ENCODE data around the gene RNASET2. TPM values are rescaled to one million over a fixed set of nuclear protein-coding genes. Genes with fewer than 3 reads are reported as not detected.

RNASET2 gene, protein sequence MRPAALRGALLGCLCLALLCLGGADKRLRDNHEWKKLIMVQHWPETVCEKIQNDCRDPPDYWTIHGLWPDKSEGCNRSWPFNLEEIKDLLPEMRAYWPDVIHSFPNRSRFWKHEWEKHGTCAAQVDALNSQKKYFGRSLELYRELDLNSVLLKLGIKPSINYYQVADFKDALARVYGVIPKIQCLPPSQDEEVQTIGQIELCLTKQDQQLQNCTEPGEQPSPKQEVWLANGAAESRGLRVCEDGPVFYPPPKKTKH
- total RNA-seq (69.0 TPM), polyA plus RNA-seq (ENCODE audit: insufficient read depth, low read depth, low replicate concordance) (50.7 TPM)
- long read RNA-seq, donor 1, transcript RNASET2-210 (9 exons, 1,375 nt) = major isoform, 11 of 26 reads
- long read RNA-seq, donor 1, transcript RNASET2-212 (2 exons, 2,280 nt) = minor isoform, 5 of 26 reads
- long read RNA-seq, donor 1, partial matches to known transcripts = 8 of 26 reads
- long read RNA-seq, donor 1, other reads (novel, unspliced or antisense) = 0 of 26 reads
- long read RNA-seq, donor 2, transcript RNASET2-210 (9 exons, 1,375 nt) = major isoform, 24 of 38 reads
- long read RNA-seq, donor 2, partial matches to known transcripts = 8 of 38 reads
- long read RNA-seq, donor 2, other reads (novel, unspliced or antisense) = 0 of 38 reads
- long read RNA-seq, donor 3, transcript RNASET2-212 (2 exons, 2,280 nt) = minor isoform, 7 of 55 reads
- long read RNA-seq, donor 3, transcript RNASET2-210 (9 exons, 1,375 nt) = major isoform, 33 of 55 reads
- long read RNA-seq, donor 3, transcript RNASET2-201 (9 exons, 1,220 nt) = minor isoform, 5 of 55 reads
- long read RNA-seq, donor 3, partial matches to known transcripts = 9 of 55 reads
- long read RNA-seq, donor 3, other reads (novel, unspliced or antisense) = 0 of 55 reads
- long read RNA-seq, donor 4, transcript RNASET2-210 (9 exons, 1,375 nt) = major isoform, 36 of 38 reads
- long read RNA-seq, donor 4, partial matches to known transcripts = 0 of 38 reads
- long read RNA-seq, donor 4, other reads (novel, unspliced or antisense) = 0 of 38 reads
- long read RNA-seq, donor 5, partial matches to known transcripts = 0 of 3 reads
- long read RNA-seq, donor 5, other reads (novel, unspliced or antisense) = 0 of 3 reads
- long read RNA-seq, donor 6, transcript RNASET2-210 (9 exons, 1,375 nt) = major isoform, 22 of 38 reads
- long read RNA-seq, donor 6, partial matches to known transcripts = 11 of 38 reads
- long read RNA-seq, donor 6, other reads (novel, unspliced or antisense) = 0 of 38 reads
- long read RNA-seq, donor 7, transcript RNASET2-210 (9 exons, 1,375 nt) = major isoform, 48 of 64 reads
- long read RNA-seq, donor 7, partial matches to known transcripts = 3 of 64 reads
- long read RNA-seq, donor 7, other reads (novel, unspliced or antisense) = 7 of 64 reads
- long read RNA-seq, donor 8, transcript RNASET2-210 (9 exons, 1,375 nt) = major isoform, 21 of 28 reads
- long read RNA-seq, donor 8, partial matches to known transcripts = 7 of 28 reads
- long read RNA-seq, donor 8, other reads (novel, unspliced or antisense) = 0 of 28 reads
- long read RNA-seq, donor 9, transcript RNASET2-210 (9 exons, 1,375 nt) = major isoform, 15 of 24 reads
- long read RNA-seq, donor 9, partial matches to known transcripts = 8 of 24 reads
- long read RNA-seq, donor 9, other reads (novel, unspliced or antisense) = 0 of 24 reads
- long read RNA-seq, donor 10, transcript RNASET2-210 (9 exons, 1,375 nt) = major isoform, 21 of 32 reads
- long read RNA-seq, donor 10, partial matches to known transcripts = 6 of 32 reads
- long read RNA-seq, donor 10, other reads (novel, unspliced or antisense) = 0 of 32 reads

DNA sequence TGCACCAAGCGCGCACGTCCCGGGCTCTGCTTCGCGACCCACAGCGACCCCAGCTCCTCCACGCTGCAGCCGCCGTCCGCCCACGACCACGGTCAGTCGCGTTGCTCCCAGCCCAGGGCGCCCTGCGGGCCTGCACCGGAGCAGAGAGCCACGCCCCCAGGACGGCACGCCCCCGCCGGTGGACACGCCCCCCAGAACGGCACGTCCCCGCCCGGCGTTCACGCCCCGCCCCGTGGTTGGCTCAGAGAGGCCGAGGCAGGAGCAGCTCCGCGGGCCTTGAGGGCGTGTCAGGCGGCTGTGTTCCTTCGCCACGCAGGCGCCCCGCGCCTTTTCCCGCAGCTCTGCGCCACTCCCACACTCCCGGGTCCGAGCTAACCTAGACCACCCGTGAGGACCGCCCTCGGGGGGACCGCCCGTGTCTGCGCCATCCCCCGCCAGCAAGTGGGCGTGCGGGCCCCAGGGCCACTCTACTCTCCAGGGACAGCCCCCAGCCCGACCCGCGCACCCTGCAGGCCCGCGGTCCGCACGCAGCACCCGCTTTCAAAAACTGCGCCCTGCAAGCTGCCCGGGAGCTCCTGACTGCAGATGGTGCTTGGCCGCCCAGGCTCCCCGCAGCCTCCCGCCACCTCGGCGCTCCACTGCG lies at the start of gene RNASET2:
TSS of gene RNASET2 (minus strand) at position 107 of the 643 bp plus-strand sequence. CDS start 368 bp downstream, outside the sequence.
- no peaks in the 10 kb centered on the region for H3K36me3 ChIP-seq (ENCODE audit: control insufficient read depth in 2 of 3, insufficient read depth in 3 of 3, low read length in 3 of 3)
- peak; percentile 95 to 99 (median 97) for DNase-seq
- H3K4me3 ChIP-seq (ENCODE audit: low read length in 3 of 3) = peak within 1 kb of the TSS; percentile 50 to 75 (median 53)
- intact Hi-C loops (cut with DNase I) = no loop called here
- no peaks in the 10 kb centered on the region for H3K9me3 ChIP-seq (ENCODE audit: control insufficient read depth in 2 of 3, insufficient read depth in 1 of 3, low read length in 3 of 3)
- H3K27ac ChIP-seq (ENCODE audit: low read depth in 2 of 2, low read length in 2 of 2) = peak within 1 kb of the TSS; percentile 86 to 90
- TF ChIP-seq, protein P1, sequence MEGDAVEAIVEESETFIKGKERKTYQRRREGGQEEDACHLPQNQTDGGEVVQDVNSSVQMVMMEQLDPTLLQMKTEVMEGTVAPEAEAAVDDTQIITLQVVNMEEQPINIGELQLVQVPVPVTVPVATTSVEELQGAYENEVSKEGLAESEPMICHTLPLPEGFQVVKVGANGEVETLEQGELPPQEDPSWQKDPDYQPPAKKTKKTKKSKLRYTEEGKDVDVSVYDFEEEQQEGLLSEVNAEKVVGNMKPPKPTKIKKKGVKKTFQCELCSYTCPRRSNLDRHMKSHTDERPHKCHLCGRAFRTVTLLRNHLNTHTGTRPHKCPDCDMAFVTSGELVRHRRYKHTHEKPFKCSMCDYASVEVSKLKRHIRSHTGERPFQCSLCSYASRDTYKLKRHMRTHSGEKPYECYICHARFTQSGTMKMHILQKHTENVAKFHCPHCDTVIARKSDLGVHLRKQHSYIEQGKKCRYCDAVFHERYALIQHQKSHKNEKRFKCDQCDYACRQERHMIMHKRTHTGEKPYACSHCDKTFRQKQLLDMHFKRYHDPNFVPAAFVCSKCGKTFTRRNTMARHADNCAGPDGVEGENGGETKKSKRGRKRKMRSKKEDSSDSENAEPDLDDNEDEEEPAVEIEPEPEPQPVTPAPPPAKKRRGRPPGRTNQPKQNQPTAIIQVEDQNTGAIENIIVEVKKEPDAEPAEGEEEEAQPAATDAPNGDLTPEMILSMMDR (IDR thresholded peaks at IDR 0.05; ENCODE audit: borderline replicate concordance, extremely low read depth, insufficient read depth) = no peak
- no peak for FAIRE-seq
- peak within 1 kb of the TSS in 1 of 3 donors; percentile 75 for H3K9ac ChIP-seq (ENCODE audit: low read length in 3 of 3)
- no peaks in the 10 kb centered on the region for H3K27me3 ChIP-seq (ENCODE audit: control insufficient read depth, insufficient read depth, low read length)
- peaks cover 0 to 7% (median 0%) of the 10 kb centered on the region in 3 donors for H3K4me1 ChIP-seq (ENCODE audit: control insufficient read depth in 2 of 3, insufficient read depth in 2 of 3, low read depth in 1 of 3, low read length in 3 of 3)

DNA sequence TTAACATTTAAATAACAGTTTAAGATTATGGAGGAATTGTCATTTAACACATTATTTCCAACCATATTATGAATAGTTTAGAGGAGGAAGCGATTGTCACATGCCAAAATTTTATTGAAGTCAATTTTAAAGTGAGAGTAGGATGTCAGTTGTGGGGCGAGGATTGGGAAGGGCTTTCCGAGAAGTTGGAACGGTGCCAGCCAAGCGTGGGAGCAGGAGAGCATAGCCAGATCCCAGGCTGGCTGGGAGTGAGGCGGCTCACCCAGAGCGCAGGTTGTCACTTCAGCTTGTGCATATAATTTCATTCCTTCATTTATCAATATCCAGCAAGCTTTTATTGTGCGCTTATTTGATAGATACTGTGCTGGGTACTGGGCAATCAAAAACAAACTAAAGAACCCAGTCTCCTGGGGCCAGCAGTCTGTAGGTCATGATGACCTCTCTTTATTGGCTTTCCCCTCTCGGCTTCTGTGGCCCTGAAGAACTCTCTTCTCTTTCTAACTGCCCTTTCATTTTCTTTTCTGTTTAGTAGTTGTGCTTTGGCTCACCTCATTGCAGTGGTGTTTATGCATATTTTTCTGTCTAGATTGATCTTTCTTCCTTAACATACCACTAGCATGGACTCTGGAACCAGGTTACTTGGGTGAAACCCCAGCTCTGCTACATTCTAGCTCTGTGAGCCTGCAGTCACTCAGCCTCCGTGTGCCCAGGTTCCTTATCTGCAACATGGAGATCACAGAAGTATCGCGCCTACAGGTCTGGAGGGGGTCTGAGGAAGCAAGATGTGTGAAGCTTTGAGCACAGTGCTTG lies 49.2 kb upstream of the RNASET2 start:
- Histone ChIP-seq H3K4me3 (ENCODE audit: low read length in 3 of 3) (no peak overlapping the region), H3K27ac (ENCODE audit: low read depth in 2 of 2, low read length in 2 of 2) (no peak overlapping the region), H3K9ac (ENCODE audit: low read length in 3 of 3) (no peak overlapping the region), H3K36me3 (ENCODE audit: control insufficient read depth in 2 of 3, insufficient read depth in 3 of 3, low read length in 3 of 3) (peaks cover 2 to 5% (median 4%) of the 10 kb centered on the region in 3 donors), H3K27me3 (ENCODE audit: control insufficient read depth, insufficient read depth, low read length) (no peaks in the 10 kb centered on the region), H3K4me1 (ENCODE audit: control insufficient read depth in 2 of 3, insufficient read depth in 2 of 3, low read depth in 1 of 3, low read length in 3 of 3) (peaks cover 0 to 22% (median 3%) of the 10 kb centered on the region in 3 donors), H3K9me3 (ENCODE audit: control insufficient read depth in 2 of 3, insufficient read depth in 1 of 3, low read length in 3 of 3) (no peaks in the 10 kb centered on the region)
- DNase-seq (peak in 2 of 5 donors; percentile 10 to 75), FAIRE-seq (no peak)
- intact Hi-C loops (cut with DNase I) = no loop called here
- TF ChIP-seq, protein P1 (IDR thresholded peaks at IDR 0.05; ENCODE audit: borderline replicate concordance, extremely low read depth, insufficient read depth) = no peak

All from kidney (tissue), 22 donors.